GM19452 (cell line): ENCODE data around the gene ACIN1.
"Not testable (repeated sequence)": the region's sequence is repeated elsewhere in the genome, so short reads cannot be mapped to it uniquely, and the experiment has no call there.

Source experiments
- ATAC-seq: cut with Tn5 transposase; IDR thresholded peaks from one replicate; pipeline ENCODE4 v1.9.1; 2021; ENCODE audit not compliant: unreplicated experiment

The ACIN1 gene

DNA sequence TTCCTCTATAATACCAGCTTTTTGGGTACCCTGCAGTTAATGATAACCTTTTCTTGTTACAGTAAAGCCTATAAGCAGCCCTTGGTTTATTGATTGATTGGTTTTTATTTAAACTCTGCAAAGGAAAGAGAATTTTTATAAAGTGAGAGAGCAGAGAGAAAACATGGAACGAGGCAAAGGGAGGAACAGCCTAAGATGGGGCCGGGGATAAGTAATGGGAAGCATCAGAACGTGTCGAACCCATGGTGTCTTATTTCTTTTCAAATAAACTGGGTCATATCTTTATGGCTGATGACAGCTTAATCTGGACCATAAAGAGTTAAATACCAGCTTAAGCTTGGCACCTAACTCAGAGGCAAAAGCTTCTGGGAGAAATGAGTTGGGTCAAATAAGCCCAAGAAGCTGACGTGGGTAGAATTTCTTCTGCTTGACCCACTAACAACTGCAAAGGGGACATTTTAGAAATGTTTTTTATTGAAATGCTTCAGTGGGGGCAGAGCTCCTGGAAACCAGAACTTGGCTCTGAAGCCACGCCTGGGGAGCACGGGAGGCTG lies 73.0 kb downstream of the ACIN1 start:
- no peak for ATAC-seq

DNA sequence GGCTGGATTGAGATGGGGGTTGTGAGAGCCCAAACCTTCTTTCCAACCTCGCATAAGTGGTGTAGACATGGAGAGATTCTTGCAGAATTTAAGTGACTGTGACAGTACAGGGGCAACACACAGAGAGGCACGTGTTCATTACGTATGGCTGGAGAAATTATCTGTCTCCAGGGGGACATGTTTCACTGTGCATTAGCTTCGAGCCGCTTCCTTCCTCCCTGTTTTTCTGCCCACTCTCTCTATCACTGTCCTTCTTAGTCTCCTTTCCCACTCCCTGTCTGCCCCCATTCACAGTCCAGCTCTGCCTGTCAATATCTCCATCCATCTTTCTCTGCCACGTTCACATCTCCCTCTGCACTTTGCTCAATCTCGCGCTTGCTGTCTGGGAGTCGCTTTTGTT lies 73.5 kb downstream of the ACIN1 start:
- ATAC-seq, result no peak

DNA sequence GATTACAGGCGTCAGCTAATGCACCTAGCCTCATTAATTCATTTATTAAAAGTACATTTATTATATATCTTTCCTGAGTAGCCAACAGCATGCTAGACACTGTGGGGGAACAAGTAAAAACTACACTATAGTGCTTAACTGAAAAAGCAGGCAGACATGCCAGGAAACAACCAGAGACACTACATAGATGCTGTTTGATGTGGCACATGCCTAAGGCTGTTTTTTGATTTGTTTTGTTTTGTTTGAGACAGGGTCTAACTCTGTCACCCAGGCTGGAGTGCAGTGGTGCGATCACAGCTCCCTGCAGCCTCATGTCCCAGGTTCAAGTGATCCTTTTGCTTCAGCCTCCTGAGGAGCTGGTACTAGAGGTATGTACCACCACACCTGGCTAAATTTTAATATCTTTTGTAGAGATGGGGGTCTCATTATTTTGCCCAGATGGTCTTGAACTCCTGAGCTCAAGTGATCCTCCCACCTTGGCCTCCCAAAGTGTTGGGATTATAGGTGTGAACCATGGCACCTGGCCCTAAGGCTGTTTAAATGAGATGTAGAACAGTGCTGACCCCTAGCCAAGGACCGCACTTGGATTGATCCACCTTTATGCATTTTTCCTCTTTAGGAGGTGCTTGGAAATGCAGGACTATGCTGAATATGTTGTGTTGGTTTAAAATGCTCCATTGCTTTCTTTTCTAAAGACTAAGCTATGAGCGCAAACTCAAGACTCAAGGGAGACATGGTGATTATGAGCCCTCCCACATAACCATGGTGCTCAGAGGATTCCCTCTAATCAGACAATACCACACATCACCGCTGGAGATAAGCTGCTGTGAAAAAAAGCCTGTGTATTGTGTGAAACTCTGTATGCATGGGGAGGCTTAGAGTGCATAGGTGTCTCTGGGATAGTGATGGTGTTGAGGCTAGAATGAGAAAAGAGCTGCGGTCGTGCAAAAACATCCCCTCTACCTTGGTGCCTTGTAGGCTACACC lies 74.5 kb downstream of the ACIN1 start:
- ATAC-seq, result no peak

DNA sequence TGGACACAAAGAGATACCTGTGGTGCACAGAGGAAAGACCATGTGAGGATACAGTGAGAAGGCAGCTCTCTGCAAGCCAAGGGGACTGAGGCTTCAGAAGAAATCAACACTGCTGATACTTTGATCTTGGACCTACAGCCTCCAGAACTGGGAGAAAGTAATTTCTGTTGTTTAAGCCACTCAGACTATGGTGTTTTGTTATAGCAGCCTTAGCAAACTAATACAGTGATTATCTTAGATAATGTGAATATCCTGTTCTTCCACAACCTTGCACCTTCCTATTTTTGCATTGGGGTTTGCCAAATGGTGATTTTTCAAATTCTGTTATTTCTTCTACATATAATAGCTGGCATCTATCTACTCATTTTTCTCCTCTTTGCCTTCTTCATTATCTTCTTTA lies 76.8 kb downstream of the ACIN1 start:
- ATAC-seq, result no peak

DNA sequence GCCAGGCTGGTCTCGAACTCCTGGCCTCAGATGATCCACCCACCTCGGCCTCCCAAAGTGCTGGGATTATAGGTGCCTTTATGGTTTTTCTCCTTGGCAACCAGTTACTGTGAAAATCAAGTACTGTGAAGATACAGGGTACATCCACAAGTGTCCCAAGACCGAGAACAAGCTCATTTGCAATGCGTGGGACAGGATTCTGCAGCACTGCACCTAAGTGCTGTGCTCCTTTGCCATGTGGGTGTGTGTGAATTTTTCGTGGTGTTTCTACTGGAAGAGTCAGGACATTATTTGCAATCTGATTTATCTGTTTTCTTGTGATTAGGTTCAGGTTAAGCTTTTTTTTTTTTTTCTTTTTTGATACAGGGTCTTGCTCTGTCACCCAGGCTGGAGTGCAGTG lies 77.8 kb downstream of the ACIN1 start:
- ATAC-seq, result no peak

DNA sequence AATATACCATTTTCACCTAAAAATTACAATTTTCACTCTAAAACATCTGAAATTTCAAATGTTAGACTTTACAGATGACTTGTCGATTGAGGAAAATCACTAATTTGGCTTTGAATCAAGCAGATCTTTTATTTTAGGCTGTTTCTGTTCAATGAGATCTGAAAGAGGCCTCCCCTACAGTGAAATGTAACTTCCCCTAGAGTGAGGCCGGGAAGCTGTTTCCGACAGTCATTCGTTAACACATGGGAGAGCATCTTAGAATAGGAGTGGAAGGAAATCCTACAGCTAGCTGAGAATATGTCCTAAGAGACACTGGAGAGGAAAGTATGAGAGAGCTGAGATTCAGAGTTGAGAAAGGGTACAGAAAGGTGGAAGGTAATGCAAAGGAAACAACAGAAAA lies 79.3 kb downstream of the ACIN1 start:
- ATAC-seq, result no peak

DNA sequence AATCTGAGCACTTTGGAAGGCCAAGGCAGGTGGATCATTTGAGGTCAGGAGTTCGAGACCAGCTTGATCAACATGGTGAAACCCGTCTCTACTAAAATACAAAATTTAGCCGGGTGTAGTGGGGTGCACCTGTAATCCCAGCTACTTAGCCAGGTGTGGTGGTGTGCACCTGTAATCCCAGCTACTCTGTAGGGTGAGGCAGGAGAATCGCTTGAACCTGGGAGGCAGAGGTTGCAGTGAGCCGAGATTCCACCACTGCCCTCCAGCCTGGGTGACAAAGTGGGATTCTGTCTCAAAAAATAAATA lies 81.2 kb downstream of the ACIN1 start:
- not testable (repeated sequence) for ATAC-seq

DNA sequence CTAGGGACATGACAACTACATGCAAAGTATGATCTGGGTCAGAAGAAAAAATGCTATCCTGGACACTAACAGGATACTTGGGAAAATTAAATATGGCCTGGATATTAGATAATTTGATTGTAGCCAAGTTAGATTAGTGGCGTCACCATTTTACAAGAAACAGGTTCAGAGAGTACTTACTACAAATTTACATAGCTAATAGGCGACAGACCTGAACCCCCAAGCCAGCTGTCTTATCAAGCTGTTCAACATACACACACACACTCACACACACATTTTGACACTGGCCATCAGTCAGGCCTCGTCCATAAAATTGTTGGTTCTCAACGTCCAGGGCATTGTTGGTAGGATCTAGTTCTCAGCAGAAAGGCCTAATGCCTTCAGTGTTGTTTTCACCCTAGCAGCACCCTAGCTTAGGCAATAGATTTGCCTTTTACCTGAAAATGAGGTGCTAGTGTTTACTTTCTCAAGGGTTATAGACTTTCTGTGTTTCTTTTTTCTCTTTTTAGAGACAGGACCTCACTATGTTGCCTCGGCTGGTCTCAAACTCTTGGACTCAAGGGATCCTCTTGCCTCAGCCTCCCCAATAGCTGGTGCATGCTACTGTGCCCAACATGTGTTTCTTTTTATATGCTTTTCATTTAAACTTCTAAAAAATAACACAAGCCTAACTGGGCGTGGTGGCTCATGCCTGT lies 81.7 kb downstream of the ACIN1 start:
- no peak for ATAC-seq

DNA sequence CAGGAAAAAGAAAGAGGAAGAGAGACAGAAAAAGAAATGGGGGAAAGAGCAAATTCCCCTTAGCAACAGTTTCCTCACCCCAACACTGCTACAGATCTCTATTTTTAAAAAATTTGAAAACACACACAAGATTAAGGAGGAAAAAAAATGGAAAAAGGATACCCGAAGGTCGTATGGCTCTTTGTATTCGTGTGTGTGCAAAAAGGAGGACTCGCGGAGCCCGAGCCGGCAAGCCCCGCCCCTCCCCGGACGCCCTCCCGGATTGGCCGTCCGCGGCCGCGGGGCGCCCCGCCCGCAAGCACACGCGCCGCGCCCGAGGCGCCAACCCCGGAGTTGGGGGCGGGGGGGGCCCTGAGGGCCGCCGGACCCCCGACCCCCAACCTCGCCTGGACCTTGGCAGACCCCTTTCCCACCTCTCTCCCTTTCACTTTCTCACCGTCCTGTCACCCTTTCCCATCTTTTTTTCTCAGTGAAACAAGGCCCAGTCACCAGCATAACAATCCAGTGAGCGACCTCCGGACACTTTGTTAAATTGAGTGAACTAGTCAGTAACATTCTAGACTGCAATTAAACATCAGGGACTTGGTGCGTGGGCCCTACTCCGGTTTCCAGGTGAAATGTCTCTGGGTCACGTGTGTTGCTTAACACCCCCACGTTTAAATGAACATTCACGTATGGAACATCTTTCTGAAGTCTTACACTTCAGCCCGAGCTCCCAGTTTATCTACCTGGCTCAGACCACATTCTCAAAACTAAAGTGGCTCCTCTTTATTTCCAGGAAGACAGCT lies 84.8 kb downstream of the ACIN1 start, which contains the start of gene C14orf93:
Gene C14orf93 (minus strand): TSS at position 205 of the 788 bp plus-strand sequence. CDS start 11,120 bp downstream, outside the sequence.
- no peak for ATAC-seq

DNA sequence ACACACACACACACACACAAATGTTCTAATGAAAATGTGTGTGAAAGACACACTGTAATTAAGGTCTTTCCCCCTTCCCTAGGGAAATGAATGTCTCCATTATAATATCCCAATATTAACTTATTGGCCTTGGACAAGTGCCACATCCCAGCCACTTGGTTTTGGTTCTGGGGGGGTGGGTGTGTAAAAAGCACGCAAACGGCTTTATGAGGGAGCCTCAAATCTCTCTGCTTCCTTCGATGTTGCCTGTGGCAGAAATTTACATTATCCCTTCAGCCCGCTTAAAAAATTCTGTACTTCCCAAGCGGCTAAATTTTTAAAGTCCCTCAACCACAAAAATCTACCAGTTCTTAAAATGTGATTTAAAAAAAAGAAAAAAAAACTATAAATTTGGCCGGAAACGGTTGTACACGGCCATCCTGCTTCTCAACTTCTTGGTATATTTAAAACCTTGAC lies 85.4 kb downstream of the ACIN1 start:
- no peak for ATAC-seq

DNA sequence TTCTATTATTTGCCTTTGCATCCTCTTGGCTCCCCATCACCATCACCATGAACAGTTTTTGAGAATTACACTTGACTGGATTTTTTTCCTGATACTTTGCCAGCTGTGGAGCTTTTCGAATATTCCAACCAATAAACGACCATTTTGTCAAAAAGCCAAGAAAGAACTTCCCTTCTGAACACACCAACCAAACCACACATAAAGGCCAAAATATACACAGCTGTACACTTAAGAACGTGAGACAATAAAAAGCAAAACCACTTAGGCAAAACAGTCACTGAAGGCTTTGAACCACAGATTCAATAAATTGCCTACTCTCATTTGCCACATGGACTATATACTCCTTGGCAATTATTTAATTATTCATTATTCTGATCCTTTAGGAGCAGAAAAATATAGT lies 86.1 kb downstream of the ACIN1 start:
- no peak for ATAC-seq
